ENCODE data around the gene PAQR6. TPM values are rescaled to one million over a fixed set of nuclear protein-coding genes. Genes with fewer than 3 reads are reported as not detected.
A peak's percentile ranks its signal among the peaks of the same experiment; 100 is the strongest.

Gene PAQR6
- total RNA-seq, 6 experiments from 2014 or later: 0.45 to 0.65 (median 0.52) TPM

- no peaks in the 10 kb centered on the region for H3K36me3 Mint-ChIP-seq (ENCODE audit: low read depth)
- TF ChIP-seq CTCF (IDR thresholded peaks at IDR 0.05): no peak
- H3K27me3 Mint-ChIP-seq (ENCODE audit: insufficient read depth): peaks cover 10% of the 10 kb centered on the region
- DNase-seq: no peak
- no peaks in the 10 kb centered on the region; the same call in 1 of the 2 replicates for H3K4me1 Mint-ChIP-seq (ENCODE audit: low read depth)
- H3K4me3 Mint-ChIP-seq: no peak overlapping the region
- no peaks in the 10 kb centered on the region for H3K9me3 Mint-ChIP-seq
- no peak overlapping the region for H3K27ac Mint-ChIP-seq
Observed at GRCh38 chr1:156246781-156247459, 936 bp downstream of the PAQR6 start.

- DNase-seq: no peak
- TF ChIP-seq CTCF (IDR thresholded peaks at IDR 0.05): no peak
- Mint-ChIP-seq H3K4me3 (0 out of 2 replicates have a peak overlapping the region, but pooled peaks have one; percentile 11), H3K36me3 (ENCODE audit: low read depth) (no peaks in the 10 kb centered on the region), H3K27me3 (ENCODE audit: insufficient read depth) (peaks cover 10% of the 10 kb centered on the region), H3K4me1 (ENCODE audit: low read depth) (no peaks in the 10 kb centered on the region), H3K27ac (no peak overlapping the region), H3K9me3 (no peaks in the 10 kb centered on the region)
Observed at GRCh38 chr1:156246241-156246780, 1.5 kb downstream of the PAQR6 start.

- no peak for DNase-seq
- H3K27me3 Mint-ChIP-seq (ENCODE audit: insufficient read depth): peaks cover 13% of the 10 kb centered on the region
Observed at GRCh38 chr1:156245451-156246232, 2.2 kb downstream of the PAQR6 start.

GRCh38 chr1:156244712-156245111 is 3.1 kb downstream of the PAQR6 start:
- H3K27ac Mint-ChIP-seq: no peak overlapping the region
- no peaks in the 10 kb centered on the region for H3K9me3 Mint-ChIP-seq
- H3K4me3 Mint-ChIP-seq: no peak overlapping the region
- H3K36me3 Mint-ChIP-seq (ENCODE audit: low read depth): peaks cover 4% of the 10 kb centered on the region; the same call in 1 of the 2 replicates
- DNase-seq: no peak
- no peaks in the 10 kb centered on the region for H3K4me1 Mint-ChIP-seq (ENCODE audit: low read depth)
- peaks cover 13% of the 10 kb centered on the region for H3K27me3 Mint-ChIP-seq (ENCODE audit: insufficient read depth)
- TF ChIP-seq CTCF (IDR thresholded peaks at IDR 0.05): no peak

More at GRCh38 chr1:156245451-156246232, 2.2 kb downstream of the PAQR6 start:
- Mint-ChIP-seq H3K4me3 (peak overlapping the region; percentile 54), H3K9me3 (no peaks in the 10 kb centered on the region), H3K27ac (no peak overlapping the region), H3K4me1 (ENCODE audit: low read depth) (no peaks in the 10 kb centered on the region), H3K36me3 (ENCODE audit: low read depth) (no peaks in the 10 kb centered on the region)
- TF ChIP-seq CTCF (IDR thresholded peaks at IDR 0.05): no peak

- peaks cover 13% of the 10 kb centered on the region for H3K27me3 Mint-ChIP-seq (ENCODE audit: insufficient read depth)
- TF ChIP-seq CTCF (IDR thresholded peaks at IDR 0.05): no peak
- H3K4me3 Mint-ChIP-seq: no peak overlapping the region
Observed at GRCh38 chr1:156244126-156244525, 3.7 kb downstream of the PAQR6 start.

More at GRCh38 chr1:156244126-156244525, 3.7 kb downstream of the PAQR6 start:
- peaks cover 5% of the 10 kb centered on the region; the same call in 1 of the 2 replicates for H3K36me3 Mint-ChIP-seq (ENCODE audit: low read depth)
- H3K27ac Mint-ChIP-seq: no peak overlapping the region
- DNase-seq: no peak
- no peaks in the 10 kb centered on the region for H3K9me3 Mint-ChIP-seq
- H3K4me1 Mint-ChIP-seq (ENCODE audit: low read depth): no peaks in the 10 kb centered on the region
